MCF 10A (cell line): ENCODE results near the gene DCHS2. TPM values are rescaled to one million over a fixed set of nuclear protein-coding genes. Genes with fewer than 3 reads are reported as not detected.

Source experiments
- BruUV-seq: library from RNA; stranded (reverse); fragments of 400-500 nt; replicated peaks from 2 replicates; lab custom pipeline; 2021; lab: Mats Ljungman, UMichigan
- CTCF ChIA-PET: fragments of 300-600 bp; sonication (Branson Sonifier 250); formaldehyde crosslinking; extraction: SDS; loops from one replicate; lab custom pipeline; 2021; ENCODE audit warnings: antibody characterized with exemption, inconsistent platforms; lab: Yijun Ruan, JAX
- POLR2A ChIA-PET: fragments of 300-600, 350-650 bp; sonication (Branson Sonifier 250); formaldehyde crosslinking; extraction: SDS; loops from one replicate; lab custom pipeline; 2020; ENCODE audit warnings: antibody characterized with exemption, inconsistent platforms; lab: Yijun Ruan, JAX
- DNase-seq: peaks from one replicate; pipeline ENCODE4 v3.0.0-alpha.2; 2018; ENCODE audit not compliant: unreplicated experiment
- H3K27ac Mint-ChIP-seq: one replicate; pipeline ENCODE4 v1.8.0; 2022; ENCODE audit warnings: mild to moderate bottlenecking, low read depth, mixed read lengths; ENCODE audit not compliant: unreplicated experiment
- H3K27me3 Mint-ChIP-seq: one replicate; pipeline ENCODE4 v1.8.0; 2022; ENCODE audit warnings: mixed read lengths; ENCODE audit not compliant: insufficient read depth, unreplicated experiment
- H3K36me3 Mint-ChIP-seq: one replicate; pipeline ENCODE4 v1.8.0; 2022; ENCODE audit warnings: mild to moderate bottlenecking, moderate library complexity, mixed read lengths; ENCODE audit not compliant: insufficient read depth, unreplicated experiment
- H3K4me1 Mint-ChIP-seq: one replicate; pipeline ENCODE4 v1.8.0; 2022; ENCODE audit warnings: mixed read lengths; ENCODE audit not compliant: insufficient read depth, unreplicated experiment
- H3K4me3 Mint-ChIP-seq: one replicate; pipeline ENCODE4 v1.8.0; 2022; ENCODE audit warnings: mild to moderate bottlenecking, moderate library complexity, mixed read lengths; ENCODE audit not compliant: unreplicated experiment
- H3K9me3 Mint-ChIP-seq: one replicate; pipeline ENCODE4 v1.8.0; 2022; ENCODE audit warnings: mixed read lengths; ENCODE audit not compliant: unreplicated experiment
- CTCF ChIP-seq: fragments of 200-600 bp; IDR thresholded peaks from one replicate; pipeline ENCODE4 v1.8.0; 2022; ENCODE audit warnings: antibody characterized with exemption, mild to moderate bottlenecking; ENCODE audit not compliant: unreplicated experiment
- intact Hi-C: fragments of 100-400 bp; cut with micrococcal nuclease; formaldehyde crosslinking; loops from 2 replicates; pipeline ENCODE4 v1.14.1; 2022
- total RNA-seq: library from RNA; stranded (reverse); gene quantifications from 2 replicates; pipeline ENCODE4 v1.2.3, GENCODE V29; 2022

Gene DCHS2
- total RNA-seq, 1 experiment from 2014 or later = 0.02 TPM

GRCh38 chr4:154319736-154320135, 171.9 kb downstream of the DCHS2 start:
- Mint-ChIP-seq H3K36me3 (no peaks in the 10 kb centered on the region), H3K4me1 (no peaks in the 10 kb centered on the region), H3K27me3 (no peaks in the 10 kb centered on the region), H3K9me3 (peaks cover 9% of the 10 kb centered on the region), H3K4me3 (no peak overlapping the region), H3K27ac (no peak overlapping the region)
- BruUV-seq = no TSS peak
- POLR2A ChIA-PET = no interaction called here
- intact Hi-C loops = loop anchor here (10.0 kb wide), 2 partner anchors 245 to 685 kb away; no protein-coding TSS in a partner anchor
- DNase-seq = no peak
- no peak for TF ChIP-seq CTCF
- CTCF ChIA-PET = no interaction called here

- H3K4me1 Mint-ChIP-seq = no peaks in the 10 kb centered on the region
- no peak for DNase-seq
- no peaks in the 10 kb centered on the region for H3K36me3 Mint-ChIP-seq
- ChIA-PET POLR2A (no interaction called here), CTCF (no interaction called here)
- peaks cover 9% of the 10 kb centered on the region for H3K9me3 Mint-ChIP-seq
- H3K4me3 Mint-ChIP-seq = no peak overlapping the region
- no TSS peak for BruUV-seq
- H3K27me3 Mint-ChIP-seq = no peaks in the 10 kb centered on the region
- TF ChIP-seq CTCF = no peak
- H3K27ac Mint-ChIP-seq = no peak overlapping the region
- intact Hi-C loops = loop anchor here (10.0 kb wide), 2 partner anchors 243 to 683 kb away; no protein-coding TSS in a partner anchor
Observed at GRCh38 chr4:154317201-154317999, 174.2 kb downstream of the DCHS2 start.

GRCh38 chr4:154315741-154316140, 175.9 kb downstream of the DCHS2 start:
- no peaks in the 10 kb centered on the region for H3K36me3 Mint-ChIP-seq
- ChIA-PET POLR2A (interaction anchor here (0.6 kb wide), 1 partner anchor 671 kb away, joined by 4 read pairs; no protein-coding TSS in a partner anchor), CTCF (no interaction called here)
- TF ChIP-seq CTCF = no peak
- H3K4me1 Mint-ChIP-seq = no peaks in the 10 kb centered on the region
- H3K4me3 Mint-ChIP-seq = no peak overlapping the region
- intact Hi-C loops = loop anchor here (10.0 kb wide), 2 partner anchors 241 to 681 kb away; no protein-coding TSS in a partner anchor
- BruUV-seq = no TSS peak
- H3K27ac Mint-ChIP-seq = no peak overlapping the region
- no peaks in the 10 kb centered on the region for H3K27me3 Mint-ChIP-seq
- no peak for DNase-seq
- peaks cover 9% of the 10 kb centered on the region for H3K9me3 Mint-ChIP-seq

- no TSS peak for BruUV-seq
- peaks cover 13% of the 10 kb centered on the region for H3K9me3 Mint-ChIP-seq
- H3K4me1 Mint-ChIP-seq = no peaks in the 10 kb centered on the region
- CTCF ChIA-PET = interaction anchor here (0.7 to 2.0 kb wide), 3 partner anchors 35 to 528 kb away, joined by 3 to 10 read pairs (median 4); no protein-coding TSS in a partner anchor
- TF ChIP-seq CTCF = peak; percentile 39
- H3K27me3 Mint-ChIP-seq = no peaks in the 10 kb centered on the region
- intact Hi-C loops = loop anchor here (1.0 to 10.0 kb wide), 4 partner anchors 239 to 679 kb away; no protein-coding TSS in a partner anchor
- H3K4me3 Mint-ChIP-seq = no peak overlapping the region
- peaks cover 2% of the 10 kb centered on the region for H3K36me3 Mint-ChIP-seq
- no peak overlapping the region for H3K27ac Mint-ChIP-seq
- POLR2A ChIA-PET = interaction anchor here (1.0 kb wide), 1 partner anchor 528 kb away, joined by 3 read pairs; no protein-coding TSS in a partner anchor
- peak; percentile 53 for DNase-seq
Observed at GRCh38 chr4:154314248-154314647, 177.4 kb downstream of the DCHS2 start.
